HepG2 (cell line): Measurements from ENCODE around the gene EDNRA. TPM values are rescaled to one million over a fixed set of nuclear protein-coding genes. Genes with fewer than 3 reads are reported as not detected.

ENCODE experiments used
- ATAC-seq: fragments of 200-7000 bp; cut with Tn5 transposase; 3 replicates; pipeline ENCODE4 v1.9.1; 2020; ENCODE audit warnings: mild to moderate bottlenecking, moderate library complexity
- BruUV-seq: library from RNA; stranded (reverse); fragments of 400-500 nt; replicated peaks from 2 replicates; lab custom pipeline; 2021; lab: Mats Ljungman, UMichigan
- CTCF ChIA-PET: fragments of 300-600 bp; formaldehyde crosslinking; extraction: SDS; loops from one replicate; lab custom pipeline; 2021; ENCODE audit warnings: low total read pairs, inconsistent platforms, low intra/inter-chr PET ratio; lab: Yijun Ruan, JAX
- POLR2A ChIA-PET: fragments of 350-600 bp; sonication (Branson Sonifier 250); formaldehyde crosslinking; loops from one replicate; lab custom pipeline; 2020; ENCODE audit warnings: antibody characterized with exemption, inconsistent platforms; lab: Yijun Ruan, JAX
- DNase-seq: peaks from one replicate; pipeline ENCODE4 v3.0.0-alpha.2; 2015; ENCODE audit warnings: low spot score
- FAIRE-seq: peaks from 3 replicates; lab custom pipeline; 2011; peaks lifted over from hg19 to GRCh38; lab: Jason Lieb, UNC
- H2AFZ ChIP-seq: one replicate; pipeline ENCODE4 v1.6.1; 2011; ENCODE audit warnings: low read length, inconsistent platforms
- H3K27ac ChIP-seq: fragments of 300-600 bp; 3 replicates; pipeline ENCODE4 v1.8.0; 2011; ENCODE audit warnings: mixed run types, mild to moderate bottlenecking, mixed read lengths, low read length, inconsistent platforms; ENCODE audit not compliant: insufficient read depth; ENCODE audit errors: extremely low read length
- H3K27me3 ChIP-seq, 2 experiments: fragments of 200-600 bp in 1 of 2; 2 replicates in 1 of 2; 3 replicates in 1 of 2; pipeline versions ENCODE4 v1.6.0 to v1.8.0; 2011; ENCODE audit warnings: low read length in 2 of 2, mild to moderate bottlenecking in 2 of 2, moderate library complexity in 2 of 2, inconsistent platforms in 1 of 2; ENCODE audit not compliant: insufficient read depth in 2 of 2, control insufficient read depth in 1 of 2
- H3K36me3 ChIP-seq, 2 experiments: fragments of 200-600 bp in 1 of 2; replicated peaks in 1 of 2; 2 replicates in 1 of 2; 3 replicates in 1 of 2; pipeline versions ENCODE4 v1.5.1 to v1.8.0; 2011; ENCODE audit warnings: low read length in 2 of 2, inconsistent platforms in 1 of 2; ENCODE audit not compliant: insufficient read depth in 2 of 2, control insufficient read depth in 1 of 2
- H3K4me1 ChIP-seq: 2 replicates; pipeline ENCODE4 v1.5.1; 2012; ENCODE audit warnings: low read length, inconsistent platforms; ENCODE audit not compliant: insufficient read depth
- H3K4me2 ChIP-seq: 2 replicates; pipeline ENCODE4 v1.6.0; 2011; ENCODE audit warnings: low read depth, low read length, inconsistent platforms
- H3K4me3 ChIP-seq, 3 experiments: fragments of 200-600 bp in 1 of 3; sonication (generic), shearing (Covaris generic) in 1 of 3; replicated peaks in 1 of 3; 2 replicates each; pipeline ENCODE4 v1.5.1; 2011 to 2016; ENCODE audit warnings: low read length in 3 of 3, inconsistent platforms in 2 of 3, low read depth in 2 of 3, mild to moderate bottlenecking in 2 of 3, control low read depth in 1 of 3, mixed read lengths in 1 of 3; ENCODE audit not compliant: insufficient read depth in 1 of 3
- H3K79me2 ChIP-seq: one replicate; pipeline ENCODE4 v1.6.1; 2011; ENCODE audit warnings: low read length, inconsistent platforms; ENCODE audit not compliant: insufficient read depth
- H3K9ac ChIP-seq: 2 replicates; pipeline ENCODE4 v1.6.0; 2011; ENCODE audit warnings: mild to moderate bottlenecking, low read depth, low read length, inconsistent platforms; ENCODE audit not compliant: insufficient read depth
- H3K9me3 ChIP-seq: 2 replicates; pipeline ENCODE4 v1.5.1; 2012; ENCODE audit warnings: mild to moderate bottlenecking, low read length
- H4K20me1 ChIP-seq: 2 replicates; pipeline ENCODE4 v1.6.0; 2011; ENCODE audit warnings: inconsistent platforms, mild to moderate bottlenecking, low read length, moderate library complexity; ENCODE audit not compliant: insufficient read depth
- CCAR2 ChIP-seq: fragments of 200-400 bp; formaldehyde crosslinking; optimal IDR thresholded peaks from 2 replicates; pipeline ENCODE3; 2018; ENCODE audit warnings: low read depth, mild to moderate bottlenecking, low read length, moderate library complexity
- ETS1 ChIP-seq: sonication (generic); formaldehyde crosslinking; IDR thresholded peaks from 2 replicates; pipeline ENCODE4 v1.4.0; 2020; ENCODE audit warnings: missing genetic modification reagents
- NFE2L2 ChIP-seq: fragments of 150-350 bp; IDR thresholded peaks from 2 replicates; pipeline ENCODE4 v1.6.1; 2014; ENCODE audit warnings: low read length
- PHF5A ChIP-seq: IDR thresholded peaks from one replicate; pipeline ENCODE4 v1.6.1; 2018; ENCODE audit warnings: low read depth, missing genetic modification reagents; ENCODE audit not compliant: unreplicated experiment
- RERE ChIP-seq: IDR thresholded peaks from 2 replicates; pipeline ENCODE4 v1.6.1; 2016; ENCODE audit warnings: low read depth, missing genetic modification reagents, missing compliant biosample characterization
- RFX1 ChIP-seq: fragments of 450-650 bp; IDR thresholded peaks from 2 replicates; pipeline ENCODE4 v1.6.1; 2017
- SCMH1 ChIP-seq: sonication (generic); formaldehyde crosslinking; IDR thresholded peaks from 2 replicates; pipeline ENCODE4 v1.9.0; 2021; ENCODE audit warnings: missing genetic modification reagents, mild to moderate bottlenecking, borderline replicate concordance
- STAG1 ChIP-seq: sonication (generic); formaldehyde crosslinking; IDR thresholded peaks from 2 replicates; pipeline ENCODE4 v1.4.0; 2020; ENCODE audit warnings: missing genetic modification reagents
- ZNF543 ChIP-seq: sonication (generic); formaldehyde crosslinking; IDR thresholded peaks from 2 replicates; pipeline ENCODE4 v1.4.0; 2020; ENCODE audit warnings: mild to moderate bottlenecking, missing genetic modification reagents
- ZNF614 ChIP-seq: IDR thresholded peaks from 2 replicates; pipeline ENCODE4 v1.6.1; 2018; ENCODE audit warnings: missing biosample characterization, missing genetic modification reagents, inconsistent platforms, borderline replicate concordance
- WGBS: methylation state at CpG from one replicate; pipeline ENCODE4 v1.1.6; 2017; ENCODE audit warnings: low lambda C conversion rate; 5-methylcytosine and 5-hydroxymethylcytosine counted together
- in situ Hi-C: cut with HindIII; loops from 2 replicates; pipeline ENCODE4 v1.10.0; 2017; ENCODE audit warnings: low pct_unique_long_range_greater_than_20kb; ENCODE audit not compliant: extremely low pct_ligation_motif_present
- intact Hi-C: fragments of 100-400 bp; cut with micrococcal nuclease; formaldehyde crosslinking; loops from one replicate; pipeline ENCODE4 v1.10.0; 2022; ENCODE audit not compliant: unreplicated experiment
- polyA plus RNA-seq, 8 experiments: library from polyadenylated mRNA; depleted of rRNA in 3 of 8; stranded (reverse) in 7 of 8; unstranded in 1 of 8; fragments of >200 nt; fragmentation: Illumina TruSeq in 4 of 8; extraction: Trizol in 4 of 8; gene quantifications; 2 replicates each; pipeline versions ENCODE4 v1.2.1 to v1.2.3, GENCODE V29; 2011 to 2016; ENCODE audit warnings: low read depth in 4 of 8, missing spikeins in 1 of 8, mixed read lengths in 1 of 8; ENCODE audit not compliant: insufficient read depth in 1 of 8
- total RNA-seq, 5 experiments: library from RNA; depleted of rRNA; stranded (reverse); fragments of >200 nt; fragmentation: Illumina TruSeq; extraction: Trizol; gene quantifications; 2 replicates each; pipeline ENCODE4 v1.2.3, GENCODE V29; 2016; ENCODE audit warnings: low read depth in 1 of 5
- TF ChIP-seq, protein P1 (sequence below): sonication (generic); formaldehyde crosslinking; IDR thresholded peaks from 2 replicates; pipeline ENCODE4 v1.4.0; 2020; ENCODE audit warnings: mild to moderate bottlenecking, missing genetic modification reagents
- TF ChIP-seq, protein P2 (sequence below), 2 experiments: sonication (generic) in 1 of 2; formaldehyde crosslinking in 1 of 2; IDR thresholded peaks; 2 replicates each; pipeline versions ENCODE4 v1.4.0 to v1.6.1; 2016 to 2020; ENCODE audit warnings: borderline replicate concordance in 1 of 2, low read depth in 1 of 2, mild to moderate bottlenecking in 1 of 2, missing genetic modification reagents in 1 of 2

Gene EDNRA
- total and polyA plus RNA-seq, 2 of the 13 experiments (the other 11 are each of a cell fraction or from before 2014, with no cell fraction given): not detected

DNA sequence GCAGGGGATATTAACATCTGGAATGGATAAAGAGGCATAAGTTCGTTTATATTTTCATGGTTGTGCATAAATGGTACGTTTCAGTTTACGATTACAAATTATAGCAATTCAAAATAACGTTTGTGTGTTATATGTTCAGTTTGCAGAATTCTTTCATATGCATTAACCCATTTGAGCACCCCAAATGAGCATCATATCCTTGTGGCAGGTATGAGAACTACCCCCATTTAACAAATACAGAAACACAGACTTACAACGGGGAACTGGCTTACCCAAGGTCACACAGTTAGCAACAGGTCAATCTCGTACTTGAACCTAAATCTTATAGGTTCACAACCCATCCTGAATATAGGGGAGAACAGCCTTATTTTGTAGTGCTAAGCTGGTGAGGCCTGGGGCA is 33.1 kb downstream of the EDNRA start:
- FAIRE-seq (no peak), DNase-seq (no peak), ATAC-seq (no peak)
- no TSS peak for BruUV-seq
- POLR2A ChIA-PET: no interaction called here
- WGBS: 24% methylated on average over 6 of the region's 6 CpGs
- Histone ChIP-seq H3K4me1 (no peaks in the 10 kb centered on the region), H2AFZ (no peak overlapping the region), H3K27ac (no peak overlapping the region), H3K4me2 (no peak overlapping the region), H3K4me3 (no peak overlapping the region), H3K9ac (no peak overlapping the region), H4K20me1 (no peaks in the 10 kb centered on the region), H3K79me2 (no peaks in the 10 kb centered on the region), H3K36me3 (no peaks in the 10 kb centered on the region), H3K27me3 (no peaks in the 10 kb centered on the region), H3K9me3 (no peaks in the 10 kb centered on the region)
- CTCF ChIA-PET: no interaction called here
- TF ChIP-seq SCMH1 (CRISPR knock-in tag) (no peak), ETS1 (CRISPR knock-in tag) (no peak), PHF5A (CRISPR knock-in tag) (no peak), STAG1 (CRISPR knock-in tag) (no peak), ZNF614 (CRISPR knock-in tag) (no peak), CCAR2 (no peak), ZNF543 (CRISPR knock-in tag) (no peak), RERE (CRISPR knock-in tag) (no peak), RFX1 (no peak), NFE2L2 (no peak)
- TF ChIP-seq, protein P1, sequence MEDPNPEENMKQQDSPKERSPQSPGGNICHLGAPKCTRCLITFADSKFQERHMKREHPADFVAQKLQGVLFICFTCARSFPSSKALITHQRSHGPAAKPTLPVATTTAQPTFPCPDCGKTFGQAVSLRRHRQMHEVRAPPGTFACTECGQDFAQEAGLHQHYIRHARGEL (CRISPR knock-in tag): no peak
- TF ChIP-seq, protein P2, sequence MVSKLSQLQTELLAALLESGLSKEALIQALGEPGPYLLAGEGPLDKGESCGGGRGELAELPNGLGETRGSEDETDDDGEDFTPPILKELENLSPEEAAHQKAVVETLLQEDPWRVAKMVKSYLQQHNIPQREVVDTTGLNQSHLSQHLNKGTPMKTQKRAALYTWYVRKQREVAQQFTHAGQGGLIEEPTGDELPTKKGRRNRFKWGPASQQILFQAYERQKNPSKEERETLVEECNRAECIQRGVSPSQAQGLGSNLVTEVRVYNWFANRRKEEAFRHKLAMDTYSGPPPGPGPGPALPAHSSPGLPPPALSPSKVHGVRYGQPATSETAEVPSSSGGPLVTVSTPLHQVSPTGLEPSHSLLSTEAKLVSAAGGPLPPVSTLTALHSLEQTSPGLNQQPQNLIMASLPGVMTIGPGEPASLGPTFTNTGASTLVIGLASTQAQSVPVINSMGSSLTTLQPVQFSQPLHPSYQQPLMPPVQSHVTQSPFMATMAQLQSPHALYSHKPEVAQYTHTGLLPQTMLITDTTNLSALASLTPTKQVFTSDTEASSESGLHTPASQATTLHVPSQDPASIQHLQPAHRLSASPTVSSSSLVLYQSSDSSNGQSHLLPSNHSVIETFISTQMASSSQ (IDR thresholded peaks at IDR 0.05; ENCODE audit: low read depth): no peak
- TF ChIP-seq, protein P2 (CRISPR knock-in tag; IDR thresholded peaks at IDR 0.05; ENCODE audit: borderline replicate concordance): no peak
- intact Hi-C loops (no loop called here), in situ Hi-C loops (no loop called here)
